H1 (cell line): ENCODE results near the gene RBP5. TPM values are rescaled to one million over a fixed set of nuclear protein-coding genes. Genes with fewer than 3 reads are reported as not detected.

Source experiments
- CTCF ChIA-PET: fragments of 300-600 bp; sonication (Branson Sonifier 250); formaldehyde crosslinking; loops from one replicate; lab custom pipeline; 2021; ENCODE audit not compliant: partially characterized antibody; lab: Charles Lee
- POLR2A ChIA-PET: fragments of 300-600 bp; sonication (Branson Sonifier 250); formaldehyde crosslinking; loops from one replicate; lab custom pipeline; 2021; ENCODE audit warnings: inconsistent platforms; ENCODE audit not compliant: partially characterized antibody; lab: Charles Lee
- DNase-seq, 2 experiments: peaks; one replicate each; pipeline versions ENCODE4 v3.0.0 to v3.0.0-alpha.2; 2010 to 2022; ENCODE audit warnings: low spot score in 2 of 2, low read depth in 1 of 2, mixed read lengths in 1 of 2
- FAIRE-seq: peaks from 2 replicates; lab custom pipeline; 2011; peaks lifted over from hg19 to GRCh38; lab: Jason Lieb, UNC
- H2AFZ ChIP-seq: 2 replicates; pipeline ENCODE4 v1.8.1; 2012; ENCODE audit warnings: low read length, inconsistent platforms
- H2AK5ac ChIP-seq: 2 replicates; pipeline ENCODE4 v1.6.1; 2013; ENCODE audit warnings: low read depth, low read length
- H2BK120ac ChIP-seq: replicated peaks from 2 replicates; pipeline ENCODE3; 2013; ENCODE audit warnings: low read depth, low read length, inconsistent platforms
- H2BK12ac ChIP-seq: 2 replicates; pipeline ENCODE4 v1.6.1; 2013; ENCODE audit warnings: low read depth, low read length
- H2BK15ac ChIP-seq: 2 replicates; pipeline ENCODE4 v1.6.1; 2013; ENCODE audit warnings: low read length
- H2BK20ac ChIP-seq: 2 replicates; pipeline ENCODE4 v1.6.1; 2013; ENCODE audit warnings: low read length
- H2BK5ac ChIP-seq: 2 replicates; pipeline ENCODE4 v1.6.1; 2013; ENCODE audit warnings: low read depth, low read length
- H3K14ac ChIP-seq: 2 replicates; pipeline ENCODE4 v1.6.1; 2013; ENCODE audit warnings: inconsistent platforms; ENCODE audit not compliant: insufficient read length
- H3K18ac ChIP-seq: 2 replicates; pipeline ENCODE4 v1.6.1; 2013; ENCODE audit warnings: low read length; ENCODE audit errors: extremely low read depth
- H3K23ac ChIP-seq: 2 replicates; pipeline ENCODE4 v1.6.1; 2013; ENCODE audit warnings: inconsistent platforms; ENCODE audit not compliant: insufficient read length
- H3K23me2 ChIP-seq: 2 replicates; pipeline ENCODE4 v1.6.1; 2013; ENCODE audit warnings: low read depth, low read length
- H3K27ac ChIP-seq: 2 replicates; pipeline ENCODE4 v1.6.1; 2011; ENCODE audit warnings: low read depth, low read length, inconsistent platforms
- H3K27me3 ChIP-seq, 4 experiments: replicated peaks in 1 of 4; 1 replicate in 1 of 4; 2 replicates in 3 of 4; pipeline versions ENCODE4 v1.6.1 to v1.8.1; 2011 to 2013; ENCODE audit warnings: low read length in 3 of 4, mild to moderate bottlenecking in 3 of 4, inconsistent platforms in 2 of 4, mixed read lengths in 2 of 4, moderate library complexity in 1 of 4; ENCODE audit not compliant: control insufficient read depth in 3 of 4, insufficient read depth in 3 of 4; ENCODE audit errors: extremely low read depth in 1 of 4
- H3K36me3 ChIP-seq, 4 experiments: 2 replicates each; pipeline versions ENCODE4 v1.6.1 to v1.8.1; 2011 to 2013; ENCODE audit warnings: mild to moderate bottlenecking in 4 of 4, low read length in 3 of 4, moderate library complexity in 2 of 4, control low read depth in 1 of 4, inconsistent platforms in 1 of 4; ENCODE audit not compliant: insufficient read depth in 4 of 4, control insufficient read depth in 2 of 4
- H3K4ac ChIP-seq: replicated peaks from 2 replicates; pipeline ENCODE3; 2013; ENCODE audit warnings: low read length, low read depth, mixed read lengths, inconsistent platforms; ENCODE audit not compliant: insufficient read length
- H3K4me1 ChIP-seq, 4 experiments: replicated peaks in 1 of 4; 1 replicate in 1 of 4; 2 replicates in 3 of 4; pipeline versions ENCODE4 v1.6.1 to v1.8.1; 2011 to 2013; ENCODE audit warnings: low read length in 3 of 4, inconsistent platforms in 2 of 4, mixed read lengths in 1 of 4; ENCODE audit not compliant: insufficient read depth in 4 of 4, control insufficient read depth in 3 of 4
- H3K4me2 ChIP-seq, 2 experiments: 2 replicates each; pipeline versions ENCODE4 v1.6.1 to v1.8.1; 2011 to 2013; ENCODE audit warnings: low read depth in 2 of 2, low read length in 2 of 2, control low read depth in 1 of 2, inconsistent platforms in 1 of 2, mild to moderate bottlenecking in 1 of 2; ENCODE audit not compliant: insufficient read depth in 1 of 2
- H3K4me3 ChIP-seq, 4 experiments: fragments of 200-600, 300-600 bp in 1 of 4; sonication (generic), shearing (Covaris generic), sonication (Bioruptor Twin) in 1 of 4; 2 replicates each; pipeline versions ENCODE4 v1.5.1 to v1.8.1; 2011 to 2016; ENCODE audit warnings: low read length in 4 of 4, low read depth in 3 of 4, control low read depth in 2 of 4, inconsistent platforms in 2 of 4, mild to moderate bottlenecking in 2 of 4, mixed read lengths in 1 of 4, moderate library complexity in 1 of 4; ENCODE audit not compliant: insufficient read depth in 2 of 4; ENCODE audit errors: extremely low read depth in 1 of 4
- H3K56ac ChIP-seq: replicated peaks from 2 replicates; pipeline ENCODE3; 2013; ENCODE audit warnings: low read depth, mild to moderate bottlenecking, mixed read lengths, low read length, inconsistent platforms; ENCODE audit not compliant: insufficient read length
- H3K79me1 ChIP-seq: 2 replicates; pipeline ENCODE4 v1.6.1; 2013; ENCODE audit warnings: low read depth, low read length, control low read depth
- H3K79me2 ChIP-seq, 2 experiments: 2 replicates each; pipeline versions ENCODE4 v1.6.1 to v1.8.1; 2012 to 2013; ENCODE audit warnings: low read length in 2 of 2, mild to moderate bottlenecking in 2 of 2, inconsistent platforms in 1 of 2; ENCODE audit not compliant: insufficient read depth in 2 of 2, control insufficient read depth in 1 of 2
- H3K9ac ChIP-seq, 4 experiments: replicated peaks in 1 of 4; 1 replicate in 1 of 4; 2 replicates in 3 of 4; pipeline versions ENCODE4 v1.6.1 to v1.8.1; 2011 to 2013; ENCODE audit warnings: low read depth in 3 of 4, low read length in 3 of 4, control low read depth in 2 of 4, mild to moderate bottlenecking in 2 of 4, moderate library complexity in 2 of 4, inconsistent platforms in 1 of 4; ENCODE audit errors: extremely low read depth in 1 of 4
- H3K9me3 ChIP-seq, 2 experiments: 2 replicates each; pipeline versions ENCODE4 v1.6.1 to v1.8.1; 2012 to 2013; ENCODE audit warnings: mild to moderate bottlenecking in 2 of 2, moderate library complexity in 2 of 2, control low read depth in 1 of 2, inconsistent platforms in 1 of 2, low read depth in 1 of 2, low read length in 1 of 2, mixed read lengths in 1 of 2; ENCODE audit not compliant: insufficient read depth in 2 of 2
- H4K20me1 ChIP-seq, 2 experiments: replicated peaks in 1 of 2; 2 replicates each; pipeline versions ENCODE3 to v1.8.1; 2011 to 2013; ENCODE audit warnings: inconsistent platforms in 2 of 2, low read length in 2 of 2, mild to moderate bottlenecking in 1 of 2; ENCODE audit not compliant: insufficient read depth in 2 of 2, control insufficient read depth in 1 of 2
- H4K5ac ChIP-seq: 2 replicates; pipeline ENCODE4 v1.6.1; 2013; ENCODE audit warnings: low read length, low read depth, mixed read lengths, inconsistent platforms; ENCODE audit not compliant: insufficient read length
- H4K8ac ChIP-seq: 2 replicates; pipeline ENCODE4 v1.8.0; 2013; ENCODE audit warnings: mild to moderate bottlenecking, moderate library complexity, low read length, inconsistent platforms; ENCODE audit not compliant: insufficient read depth; ENCODE audit errors: extremely low read depth
- H4K91ac ChIP-seq: replicated peaks from 2 replicates; pipeline ENCODE3; 2013; ENCODE audit warnings: low read length, mixed read lengths, inconsistent platforms; ENCODE audit not compliant: insufficient read length
- ATF3 ChIP-seq: IDR thresholded peaks from 2 replicates; pipeline ENCODE4 v1.6.1; 2011; ENCODE audit warnings: low read depth, mild to moderate bottlenecking, low read length; ENCODE audit not compliant: insufficient read depth
- BCL11A ChIP-seq, 2 experiments: IDR thresholded peaks; one replicate each; pipeline ENCODE4 v1.6.1; 2011; ENCODE audit warnings: low read depth in 2 of 2, low read length in 2 of 2, mild to moderate bottlenecking in 2 of 2
- BRCA1 ChIP-seq: IDR thresholded peaks from 2 replicates; pipeline ENCODE4 v1.6.1; 2012; ENCODE audit warnings: low read depth, low read length, improper control_type of control experiment
- CEBPB ChIP-seq: IDR thresholded peaks from 2 replicates; pipeline ENCODE4 v1.6.1; 2012; ENCODE audit warnings: low read depth, low read length
- CHD2 ChIP-seq: IDR thresholded peaks from 2 replicates; pipeline ENCODE4 v1.6.1; 2012; ENCODE audit warnings: low read length, improper control_type of control experiment
- E2F6 ChIP-seq: IDR thresholded peaks from 2 replicates; pipeline ENCODE4 v1.6.1; 2012; ENCODE audit warnings: inconsistent platforms
- EGR1 ChIP-seq: IDR thresholded peaks from 2 replicates; pipeline ENCODE4 v1.6.1; 2011; ENCODE audit warnings: low read depth, low read length, borderline replicate concordance
- JUN ChIP-seq: IDR thresholded peaks from 2 replicates; pipeline ENCODE4 v1.6.1; 2011; ENCODE audit warnings: low read depth, mild to moderate bottlenecking, improper control_type of control experiment, low read length
- JUND ChIP-seq: IDR thresholded peaks from 2 replicates; pipeline ENCODE4 v1.6.1; 2011; ENCODE audit warnings: mild to moderate bottlenecking, improper control_type of control experiment, low read length
- KDM5A ChIP-seq: fragments of 200-600 bp; IDR thresholded peaks from 2 replicates; pipeline ENCODE4 v1.7.1; 2012; ENCODE audit warnings: mild to moderate bottlenecking, low read length, inconsistent platforms, mixed read lengths
- NRF1 ChIP-seq: IDR thresholded peaks from 2 replicates; pipeline ENCODE4 v1.6.1; 2011; ENCODE audit warnings: mild to moderate bottlenecking, low read depth, low read length, improper control_type of control experiment
- POLR2A ChIP-seq, 2 experiments: IDR thresholded peaks; 1 replicate in 1 of 2; 2 replicates in 1 of 2; pipeline ENCODE4 v1.6.1; 2011; ENCODE audit warnings: low read depth in 2 of 2, low read length in 2 of 2, mild to moderate bottlenecking in 2 of 2; ENCODE audit errors: control extremely low read depth in 1 of 2
- POLR2AphosphoS5 ChIP-seq: IDR thresholded peaks from 2 replicates; pipeline ENCODE4 v1.6.1; 2011; ENCODE audit warnings: low read depth, low read length
- RXRA ChIP-seq: IDR thresholded peaks from 2 replicates; pipeline ENCODE4 v1.6.1; 2011; ENCODE audit warnings: low read depth, mild to moderate bottlenecking, low read length, moderate library complexity; ENCODE audit not compliant: insufficient read depth
- TAF1 ChIP-seq: IDR thresholded peaks from 2 replicates; pipeline ENCODE4 v1.6.1; 2011; ENCODE audit warnings: mild to moderate bottlenecking, low read depth, low read length
- ZNF274 ChIP-seq: IDR thresholded peaks from 2 replicates; pipeline ENCODE4 v1.7.0; 2012; ENCODE audit warnings: low read length, borderline replicate concordance; ENCODE audit errors: extremely low read depth
- polyA plus RNA-seq, 7 experiments: library from polyadenylated mRNA; depleted of rRNA in 3 of 7; stranded (reverse) in 5 of 7; unstranded in 2 of 7; fragments of >200 nt in 5 of 7; fragments of 200-250 nt in 2 of 7; gene quantifications; 1 replicate in 5 of 7; 2 replicates in 1 of 7; 4 replicates in 1 of 7; pipeline versions ENCODE4 v1.2.1 to v1.2.3, GENCODE V29; 2011 to 2013; ENCODE audit warnings: missing spikeins in 2 of 7, mixed read lengths in 2 of 7
- total RNA-seq: library from RNA; stranded (reverse); fragmentation: NEBNext Ultra II Directional; extraction: Animal tissue kit (Norgen Biotek cat#: 25700); gene quantifications from 2 replicates; pipeline ENCODE4 v1.2.1, GENCODE V29; 2021

RBP5 gene
- total and polyA plus RNA-seq, 2 of the 8 experiments (the other 6 are each of a cell fraction or from before 2014, with no cell fraction given) = 1.2 to 1.9 TPM

- Histone ChIP-seq H3K4me2 (no peak overlapping the region), H3K4me3 (no peak overlapping the region), H3K79me1 (no peaks in the 10 kb centered on the region), H3K36me3 (no peaks in the 10 kb centered on the region), H2BK120ac (no peak overlapping the region), H3K79me2 (no peaks in the 10 kb centered on the region), H3K18ac (no peak overlapping the region), H2BK5ac (no peak overlapping the region), H3K4me1 (no peaks in the 10 kb centered on the region), H3K23ac (no peak overlapping the region), H4K91ac (no peak overlapping the region), H2BK20ac (no peak overlapping the region), H3K27me3 (no peaks in the 10 kb centered on the region; a peak in 1 of 7 replicates), H2BK12ac (no peak overlapping the region), H4K20me1 (no peaks in the 10 kb centered on the region), H4K5ac (no peak overlapping the region), H3K27ac (no peak overlapping the region), H2AK5ac (no peak overlapping the region), H3K4ac (no peak overlapping the region), H3K23me2 (no peaks in the 10 kb centered on the region), H4K8ac (no peak overlapping the region), H3K9ac (no peak overlapping the region), H2AFZ (no peak overlapping the region), H2BK15ac (no peak overlapping the region), H3K9me3 (peaks cover 45 to 55% of the 10 kb centered on the region in 2 experiments), H3K14ac (no peak overlapping the region), H3K56ac (no peak overlapping the region)
- DNase-seq (no peak), FAIRE-seq (no peak)
- POLR2A ChIA-PET = no interaction called here
- CTCF ChIA-PET = interaction anchor here (0.6 to 2.1 kb wide), 5 partner anchors 13 to 183 kb away, joined by 3 to 7 read pairs (median 4); partner anchors contain the start of gene C1RL
- TF ChIP-seq CEBPB (no peak), POLR2A (IDR thresholded peaks at IDR 0.05; ENCODE audit: control extremely low read depth in 1 of 2, low read depth in 2 of 2, low read length in 2 of 2) (no peak), POLR2AphosphoS5 (no peak), E2F6 (no peak), BCL11A (IDR thresholded peaks at IDR 0.05; ENCODE audit: low read depth in 2 of 2, low read length in 2 of 2) (no peak), JUND (no peak), ZNF274 (no peak), ATF3 (no peak), RXRA (no peak), BRCA1 (no peak), JUN (no peak), NRF1 (no peak), TAF1 (no peak), CHD2 (no peak), KDM5A (no peak), EGR1 (no peak)
Observed at GRCh38 chr12:7175493-7175892, 46.8 kb upstream of the RBP5 start.
